ENCODE data around the gene ADARB1.

ADARB1 gene

GRCh38 chr21:45069711-45070110 lies 4.7 kb upstream of the ADARB1 start:
- no peak overlapping the region for H3K4me3 ChIP-seq (ENCODE audit: low read depth, low read length)
- no peak for DNase-seq (ENCODE audit: low read depth)
- in situ Hi-C loops (cut with HindIII; ENCODE audit: low sequenced_read_pairs): loop anchor here (10.0 kb wide), 1 partner anchor 55 kb away; no protein-coding TSS in a partner anchor
- no peak for TF ChIP-seq CTCF (IDR thresholded peaks at IDR 0.05; ENCODE audit: low read depth, low read length, missing control alignments)

GRCh38 chr21:45071078-45071873 lies 3.1 kb upstream of the ADARB1 start:
- in situ Hi-C loops (cut with HindIII; ENCODE audit: low sequenced_read_pairs): loop anchor here (10.0 kb wide), 1 partner anchor 56 kb away; no protein-coding TSS in a partner anchor
- DNase-seq (ENCODE audit: low read depth): no peak
- H3K4me3 ChIP-seq (ENCODE audit: low read depth, low read length): no peak overlapping the region
- no peak for TF ChIP-seq CTCF (IDR thresholded peaks at IDR 0.05; ENCODE audit: low read depth, low read length, missing control alignments)

GRCh38 chr21:45071874-45072737 lies 2.3 kb upstream of the ADARB1 start:
- no peak overlapping the region for H3K4me3 ChIP-seq (ENCODE audit: low read depth, low read length)
- in situ Hi-C loops (cut with HindIII; ENCODE audit: low sequenced_read_pairs): loop anchor here (10.0 kb wide), 1 partner anchor 57 kb away; no protein-coding TSS in a partner anchor
- no peak for DNase-seq (ENCODE audit: low read depth)
- no peak for TF ChIP-seq CTCF (IDR thresholded peaks at IDR 0.05; ENCODE audit: low read depth, low read length, missing control alignments)

GRCh38 chr21:45072738-45073300 lies 1.6 kb upstream of the ADARB1 start:
- no peak for DNase-seq (ENCODE audit: low read depth)
- no peak overlapping the region for H3K4me3 ChIP-seq (ENCODE audit: low read depth, low read length)
- no peak for TF ChIP-seq CTCF (IDR thresholded peaks at IDR 0.05; ENCODE audit: low read depth, low read length, missing control alignments)
- in situ Hi-C loops (cut with HindIII; ENCODE audit: low sequenced_read_pairs): loop anchor here (10.0 kb wide), 1 partner anchor 58 kb away; no protein-coding TSS in a partner anchor

- in situ Hi-C loops (cut with HindIII; ENCODE audit: low sequenced_read_pairs): loop anchor here (10.0 kb wide), 1 partner anchor 59 kb away; no protein-coding TSS in a partner anchor
- peak overlapping the region; percentile 62 for H3K4me3 ChIP-seq (ENCODE audit: low read depth, low read length)
- no peak for TF ChIP-seq CTCF (IDR thresholded peaks at IDR 0.05; ENCODE audit: low read depth, low read length, missing control alignments)
- no peak for DNase-seq (ENCODE audit: low read depth)
These were observed 906 bp upstream of the ADARB1 start for GRCh38 chr21:45073301-45074047.

All from astrocyte of the cerebellum (primary cell).